ENCODE measurements around the gene MYPN.
A peak's percentile ranks its signal among the peaks of the same experiment; 100 is the strongest.

The MYPN gene

DNA sequence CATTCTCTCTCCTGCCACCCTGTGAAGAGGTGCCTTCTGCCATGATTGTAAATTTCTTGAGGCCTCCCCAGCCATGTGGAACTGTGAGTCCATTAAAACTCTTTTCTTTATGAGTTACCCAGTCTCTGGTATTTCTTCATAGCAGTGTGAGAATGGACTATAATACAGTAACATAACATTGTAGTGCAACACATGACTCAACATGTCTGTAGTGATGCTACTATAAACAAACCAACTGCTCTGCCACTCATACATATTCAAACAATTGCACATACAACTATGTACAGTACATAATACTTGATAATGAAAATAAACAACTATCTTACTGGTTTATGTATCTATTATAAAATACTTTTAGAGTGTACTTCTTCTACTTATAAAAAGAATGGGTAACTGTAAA lies 115.5 kb downstream of the MYPN start:
- TF ChIP-seq, protein P1, sequence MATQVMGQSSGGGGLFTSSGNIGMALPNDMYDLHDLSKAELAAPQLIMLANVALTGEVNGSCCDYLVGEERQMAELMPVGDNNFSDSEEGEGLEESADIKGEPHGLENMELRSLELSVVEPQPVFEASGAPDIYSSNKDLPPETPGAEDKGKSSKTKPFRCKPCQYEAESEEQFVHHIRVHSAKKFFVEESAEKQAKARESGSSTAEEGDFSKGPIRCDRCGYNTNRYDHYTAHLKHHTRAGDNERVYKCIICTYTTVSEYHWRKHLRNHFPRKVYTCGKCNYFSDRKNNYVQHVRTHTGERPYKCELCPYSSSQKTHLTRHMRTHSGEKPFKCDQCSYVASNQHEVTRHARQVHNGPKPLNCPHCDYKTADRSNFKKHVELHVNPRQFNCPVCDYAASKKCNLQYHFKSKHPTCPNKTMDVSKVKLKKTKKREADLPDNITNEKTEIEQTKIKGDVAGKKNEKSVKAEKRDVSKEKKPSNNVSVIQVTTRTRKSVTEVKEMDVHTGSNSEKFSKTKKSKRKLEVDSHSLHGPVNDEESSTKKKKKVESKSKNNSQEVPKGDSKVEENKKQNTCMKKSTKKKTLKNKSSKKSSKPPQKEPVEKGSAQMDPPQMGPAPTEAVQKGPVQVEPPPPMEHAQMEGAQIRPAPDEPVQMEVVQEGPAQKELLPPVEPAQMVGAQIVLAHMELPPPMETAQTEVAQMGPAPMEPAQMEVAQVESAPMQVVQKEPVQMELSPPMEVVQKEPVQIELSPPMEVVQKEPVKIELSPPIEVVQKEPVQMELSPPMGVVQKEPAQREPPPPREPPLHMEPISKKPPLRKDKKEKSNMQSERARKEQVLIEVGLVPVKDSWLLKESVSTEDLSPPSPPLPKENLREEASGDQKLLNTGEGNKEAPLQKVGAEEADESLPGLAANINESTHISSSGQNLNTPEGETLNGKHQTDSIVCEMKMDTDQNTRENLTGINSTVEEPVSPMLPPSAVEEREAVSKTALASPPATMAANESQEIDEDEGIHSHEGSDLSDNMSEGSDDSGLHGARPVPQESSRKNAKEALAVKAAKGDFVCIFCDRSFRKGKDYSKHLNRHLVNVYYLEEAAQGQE (IDR thresholded peaks at IDR 0.05; ENCODE audit: insufficient read depth in 1 of 2, low read depth in 2 of 2, low read length in 2 of 2), result no peak
- no peak for TF ChIP-seq FOXP2 (optimal IDR thresholded peaks at IDR 0.05; ENCODE audit: borderline replicate concordance, extremely low read depth, extremely low read length, insufficient read depth)
- no peak for TF ChIP-seq TAF1 (IDR thresholded peaks at IDR 0.05; ENCODE audit: borderline replicate concordance, insufficient read depth, low read length)
- no peak for TF ChIP-seq SIN3A (IDR thresholded peaks at IDR 0.05; ENCODE audit: borderline replicate concordance, insufficient read depth, low read length)
- TF ChIP-seq POLR2AphosphoS5 (IDR thresholded peaks at IDR 0.05; ENCODE audit: low read depth, low read length), result no peak

DNA sequence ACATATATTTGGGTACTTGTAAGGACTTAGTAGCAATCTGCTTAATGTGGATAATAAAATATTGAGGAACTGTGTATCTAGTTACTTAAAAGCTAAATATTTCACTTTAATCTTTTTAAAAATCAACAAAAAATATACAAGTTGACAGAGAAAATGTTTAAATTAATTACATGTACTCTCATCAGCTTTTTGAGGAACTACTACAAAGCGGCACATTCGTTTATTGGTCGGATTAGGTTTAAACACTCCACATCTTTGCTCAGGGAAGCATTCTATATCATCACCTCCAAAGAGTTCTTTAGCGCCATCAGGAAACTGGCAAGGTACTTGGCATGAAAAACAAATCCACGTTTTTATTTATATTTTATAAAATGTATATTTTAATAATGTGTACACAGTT lies 121.0 kb downstream of the MYPN start:
- TF ChIP-seq POLR2AphosphoS5 (IDR thresholded peaks at IDR 0.05; ENCODE audit: low read depth, low read length) (no peak), TAF1 (IDR thresholded peaks at IDR 0.05; ENCODE audit: borderline replicate concordance, insufficient read depth, low read length) (no peak)

DNA sequence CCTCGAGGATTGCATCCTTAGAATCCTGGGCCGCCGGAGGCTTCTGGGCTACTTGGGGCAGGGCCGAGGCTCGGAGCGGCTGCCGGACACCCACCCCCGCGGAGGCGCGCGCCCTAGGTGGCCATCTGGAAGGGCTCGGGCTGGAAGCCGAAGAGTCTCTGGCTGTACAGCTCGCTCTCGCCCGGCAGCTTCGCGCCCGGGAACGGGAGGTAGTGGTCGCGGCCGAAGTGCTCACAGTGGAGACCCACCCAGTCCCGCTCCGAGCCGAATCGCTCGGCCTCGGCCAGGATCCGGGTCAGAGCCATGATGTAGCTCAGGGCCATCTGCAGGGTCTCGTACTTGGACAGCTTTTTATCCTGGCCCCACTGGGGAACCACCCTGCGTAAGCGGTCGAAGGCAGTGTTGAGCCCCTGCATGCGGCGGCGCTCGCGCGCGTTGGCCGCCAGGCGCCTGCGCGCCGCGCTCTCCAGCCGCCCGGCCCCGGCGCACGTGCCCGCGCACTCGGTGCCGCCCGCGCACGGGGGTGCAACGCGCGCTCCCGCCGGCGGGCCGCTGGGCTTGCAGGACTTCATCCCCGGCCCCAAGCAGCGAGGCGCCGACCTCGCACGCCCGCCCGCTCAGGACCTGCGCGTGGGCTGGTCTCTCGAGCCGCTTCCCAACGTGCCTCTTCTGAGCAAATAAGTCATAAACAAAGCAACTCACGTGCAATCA lies 122.0 kb downstream of the MYPN start:
- no peak for TF ChIP-seq TAF1 (IDR thresholded peaks at IDR 0.05; ENCODE audit: borderline replicate concordance, insufficient read depth, low read length)
- TF ChIP-seq FOXP2 (optimal IDR thresholded peaks at IDR 0.05; ENCODE audit: borderline replicate concordance, extremely low read depth, extremely low read length, insufficient read depth), result peak; percentile 13

DNA sequence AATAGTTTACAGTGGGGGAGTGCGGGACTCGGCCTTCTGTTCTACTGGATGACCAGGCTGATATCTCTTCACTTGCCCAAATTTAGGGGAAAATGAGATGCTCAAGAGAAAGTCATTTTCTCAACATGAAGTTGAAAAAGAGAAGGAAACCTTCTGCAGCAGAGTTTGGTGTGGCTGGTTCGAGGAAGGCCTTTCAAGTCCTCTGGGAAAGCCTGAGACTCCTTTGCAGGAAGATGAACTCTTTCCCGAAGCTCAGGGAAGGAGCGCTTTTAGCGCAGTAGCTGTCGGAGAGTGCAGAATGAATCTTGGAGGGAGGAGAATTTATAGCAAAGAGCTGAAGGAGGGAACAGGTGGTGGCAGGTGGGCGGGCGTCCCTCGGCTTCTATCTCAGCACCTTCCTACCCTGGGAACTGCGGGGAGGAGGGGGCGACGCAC lies 122.5 kb downstream of the MYPN start, which contains the start of gene ATOH7:
TSS of gene ATOH7 (minus strand) at position 297 of the 435 bp plus-strand sequence. CDS start 436 bp downstream, outside the sequence.
- no peak for TF ChIP-seq FOXP2 (optimal IDR thresholded peaks at IDR 0.05; ENCODE audit: borderline replicate concordance, extremely low read depth, extremely low read length, insufficient read depth)
- TF ChIP-seq TAF1 (IDR thresholded peaks at IDR 0.05; ENCODE audit: borderline replicate concordance, insufficient read depth, low read length), result no peak
- TF ChIP-seq SIN3A (IDR thresholded peaks at IDR 0.05; ENCODE audit: borderline replicate concordance, insufficient read depth, low read length), result no peak
- TF ChIP-seq, protein P1 (IDR thresholded peaks at IDR 0.05; ENCODE audit: insufficient read depth in 1 of 2, low read depth in 2 of 2, low read length in 2 of 2), result no peak
- no peak for TF ChIP-seq POLR2AphosphoS5 (IDR thresholded peaks at IDR 0.05; ENCODE audit: low read depth, low read length)

- no peak for TF ChIP-seq TAF1 (IDR thresholded peaks at IDR 0.05; ENCODE audit: borderline replicate concordance, insufficient read depth, low read length)
- no peak for TF ChIP-seq FOXP2 (optimal IDR thresholded peaks at IDR 0.05; ENCODE audit: borderline replicate concordance, extremely low read depth, extremely low read length, insufficient read depth)
- TF ChIP-seq POLR2AphosphoS5 (IDR thresholded peaks at IDR 0.05; ENCODE audit: low read depth, low read length), result no peak
- TF ChIP-seq SIN3A (IDR thresholded peaks at IDR 0.05; ENCODE audit: borderline replicate concordance, insufficient read depth, low read length), result no peak
- TF ChIP-seq, protein P1 (IDR thresholded peaks at IDR 0.05; ENCODE audit: insufficient read depth in 1 of 2, low read depth in 2 of 2, low read length in 2 of 2), result no peak
These were observed 123.8 kb downstream of the MYPN start for GRCh38 chr10:68233046-68233445.

DNA sequence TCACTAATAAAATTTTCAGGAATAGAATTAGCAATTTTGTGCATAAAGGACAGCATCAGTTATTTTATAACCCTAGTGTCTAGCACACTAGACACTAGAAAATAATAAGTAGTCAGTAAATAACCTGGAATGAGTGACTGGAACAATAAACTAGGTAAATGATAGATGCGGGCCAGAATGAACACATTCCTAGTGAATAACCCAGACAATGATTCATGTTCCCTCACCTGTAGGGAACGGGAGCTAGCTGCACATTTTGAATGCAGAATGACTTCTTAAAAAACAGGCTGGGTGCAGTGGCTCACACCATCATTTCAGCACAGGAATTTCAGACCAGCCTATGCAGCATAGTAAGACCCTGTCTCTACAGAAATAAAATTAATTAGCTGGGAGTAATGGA lies 125.8 kb downstream of the MYPN start:
- TF ChIP-seq, protein P1 (IDR thresholded peaks at IDR 0.05; ENCODE audit: insufficient read depth in 1 of 2, low read depth in 2 of 2, low read length in 2 of 2), result no peak
- TF ChIP-seq SIN3A (IDR thresholded peaks at IDR 0.05; ENCODE audit: borderline replicate concordance, insufficient read depth, low read length) (no peak), TAF1 (IDR thresholded peaks at IDR 0.05; ENCODE audit: borderline replicate concordance, insufficient read depth, low read length) (no peak), POLR2AphosphoS5 (IDR thresholded peaks at IDR 0.05; ENCODE audit: low read depth, low read length) (no peak), FOXP2 (optimal IDR thresholded peaks at IDR 0.05; ENCODE audit: borderline replicate concordance, extremely low read depth, extremely low read length, insufficient read depth) (no peak)
